ENCODE data around the gene EFCAB6.

GRCh38 chr22:43507235-43507634, 304.9 kb downstream of the EFCAB6 start:
- TF ChIP-seq CTCF (IDR thresholded peaks at IDR 0.05; ENCODE audit: low read depth, low read length, poor library complexity, severe bottlenecking) (no peak), EZH2phosphoT487 (IDR thresholded peaks at IDR 0.05; ENCODE audit: borderline replicate concordance, low read length) (no peak)

Data from DOHH2 (cell line).